Measurements from ENCODE around the gene MAN2A1. TPM values are rescaled to one million over a fixed set of nuclear protein-coding genes. Genes with fewer than 3 reads are reported as not detected.
A peak's percentile ranks its signal among the peaks of the same experiment; 100 is the strongest.

Gene MAN2A1
- polyA plus RNA-seq, 1 donor from 2014 or later: 21.5 TPM

DNA sequence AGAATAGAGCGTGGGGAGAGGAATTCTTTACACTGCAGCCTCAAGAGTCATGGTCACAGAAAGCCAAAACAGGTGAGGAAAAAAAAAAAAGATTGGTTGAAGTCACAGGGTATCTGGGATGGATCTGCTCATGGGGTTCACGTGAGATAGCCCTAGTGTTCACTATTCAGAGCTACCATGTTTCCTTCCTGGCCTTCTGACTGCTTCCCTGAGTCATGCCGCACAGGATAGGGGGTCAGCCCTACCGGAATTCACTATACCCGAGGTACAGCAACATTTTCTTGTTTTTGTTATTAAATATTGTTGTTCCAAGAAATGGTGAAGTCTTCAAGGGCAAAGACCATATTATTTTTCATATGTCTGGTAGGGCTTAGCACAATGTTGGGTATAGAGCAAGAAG is 21.5 kb upstream of the MAN2A1 start:
- Mint-ChIP-seq H3K27ac (no peak overlapping the region), H3K9me3 (no peaks in the 10 kb centered on the region), H3K4me1 (no peaks in the 10 kb centered on the region), H3K27me3 (peaks cover 14% of the 10 kb centered on the region), H3K36me3 (peaks cover 2% of the 10 kb centered on the region), H3K4me3 (no peak overlapping the region)

DNA sequence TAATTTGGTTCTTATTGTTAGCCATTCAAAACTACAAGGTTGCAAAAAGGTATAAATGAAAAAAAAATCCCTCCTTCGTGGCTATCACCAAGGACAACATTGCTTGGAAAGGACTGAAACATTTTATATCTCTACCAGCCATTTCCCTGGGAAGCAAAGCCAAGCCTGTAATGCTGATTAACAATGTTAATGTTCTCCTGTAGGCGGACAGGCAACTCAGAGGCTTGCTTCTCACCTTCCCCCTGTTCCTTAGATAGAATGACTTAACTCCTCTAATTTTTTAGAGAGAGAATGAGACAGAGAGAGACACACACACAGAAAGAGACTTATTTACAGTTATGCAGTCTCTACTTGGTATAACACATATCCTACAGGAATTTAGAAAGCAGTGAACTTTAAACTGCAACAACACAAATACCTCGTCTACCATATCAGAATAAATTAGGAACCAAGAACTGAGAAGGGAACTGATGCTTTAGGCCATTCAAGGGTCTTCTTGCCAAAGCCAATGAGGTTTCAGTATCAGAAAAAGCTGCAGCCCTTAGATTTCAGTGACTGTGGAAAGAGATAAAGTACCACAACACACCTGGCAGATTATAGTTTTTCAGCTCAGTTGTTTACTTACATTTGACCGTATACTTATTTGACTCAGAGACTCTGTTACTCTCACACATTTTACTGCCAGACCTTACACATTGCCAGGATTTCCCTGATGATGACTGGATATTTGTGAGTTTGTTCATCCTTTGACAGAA is 20.9 kb upstream of the MAN2A1 start:
- Mint-ChIP-seq H3K36me3 (peaks cover 2% of the 10 kb centered on the region), H3K27me3 (peaks cover 17% of the 10 kb centered on the region)

DNA sequence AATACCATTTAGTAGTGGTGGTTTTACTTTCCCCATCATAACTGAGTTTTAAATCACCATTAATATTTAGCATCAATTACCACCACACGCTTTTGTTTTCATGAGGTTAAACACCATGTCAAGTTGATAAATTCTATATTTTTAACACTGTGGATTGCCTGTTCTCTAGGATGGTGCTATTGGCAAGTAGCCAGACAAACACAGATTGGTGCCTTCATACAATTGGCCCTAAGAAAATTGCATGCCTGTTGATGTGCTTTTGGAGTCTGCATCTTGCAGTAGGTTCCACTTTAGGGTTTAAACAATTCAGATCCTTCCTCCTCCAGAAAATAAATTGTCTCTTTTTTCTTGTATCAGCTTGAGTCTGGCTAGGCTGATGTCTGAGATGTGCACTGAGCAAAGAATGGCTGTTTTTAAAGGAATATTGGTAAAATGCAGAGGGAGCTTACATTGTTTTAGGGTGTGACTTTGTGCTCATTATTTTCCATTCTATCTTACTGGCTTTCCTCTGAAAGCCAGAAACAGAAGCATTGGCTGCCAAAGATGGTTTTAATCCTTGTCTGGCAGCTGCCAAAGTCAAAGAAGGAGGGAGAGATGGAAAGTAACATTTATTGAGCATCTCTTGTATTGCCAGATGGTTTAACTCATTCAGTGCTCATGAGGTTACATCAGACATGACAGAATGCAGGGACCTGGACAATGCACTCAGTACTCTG is 19.6 kb upstream of the MAN2A1 start:
- Mint-ChIP-seq H3K27ac (no peak overlapping the region), H3K4me3 (no peak overlapping the region), H3K9me3 (no peaks in the 10 kb centered on the region), H3K36me3 (peaks cover 2% of the 10 kb centered on the region), H3K27me3 (peaks cover 20% of the 10 kb centered on the region), H3K4me1 (no peaks in the 10 kb centered on the region)

More for the DNA sequence above, 20.9 kb upstream of the MAN2A1 start:
- Mint-ChIP-seq H3K27ac (no peak overlapping the region), H3K4me3 (no peak overlapping the region), H3K4me1 (no peaks in the 10 kb centered on the region), H3K9me3 (no peaks in the 10 kb centered on the region)

DNA sequence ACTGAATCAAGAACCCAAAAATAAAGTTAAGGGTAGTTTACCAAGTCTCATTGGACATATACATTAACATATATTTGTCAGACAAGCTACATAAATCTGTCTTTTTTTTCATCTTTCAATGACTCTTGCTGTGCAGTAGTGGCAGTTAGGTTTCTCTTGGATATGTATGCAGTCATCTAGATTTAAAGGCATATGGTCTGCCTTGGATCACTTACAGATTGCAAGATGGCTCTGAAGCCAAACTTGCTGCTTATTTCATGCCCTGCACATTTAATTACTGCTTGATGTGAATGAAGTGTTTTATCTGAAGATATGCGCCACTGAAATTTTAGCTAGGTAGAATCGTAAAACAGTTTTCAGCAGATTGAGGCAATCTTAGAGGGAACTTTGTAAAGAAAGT is 18.6 kb upstream of the MAN2A1 start:
- H3K9me3 Mint-ChIP-seq: no peaks in the 10 kb centered on the region
- peaks cover 4% of the 10 kb centered on the region for H3K36me3 Mint-ChIP-seq
- peaks cover 26% of the 10 kb centered on the region for H3K27me3 Mint-ChIP-seq
- no peaks in the 10 kb centered on the region for H3K4me1 Mint-ChIP-seq
- H3K4me3 Mint-ChIP-seq: no peak overlapping the region
- no peak overlapping the region for H3K27ac Mint-ChIP-seq

DNA sequence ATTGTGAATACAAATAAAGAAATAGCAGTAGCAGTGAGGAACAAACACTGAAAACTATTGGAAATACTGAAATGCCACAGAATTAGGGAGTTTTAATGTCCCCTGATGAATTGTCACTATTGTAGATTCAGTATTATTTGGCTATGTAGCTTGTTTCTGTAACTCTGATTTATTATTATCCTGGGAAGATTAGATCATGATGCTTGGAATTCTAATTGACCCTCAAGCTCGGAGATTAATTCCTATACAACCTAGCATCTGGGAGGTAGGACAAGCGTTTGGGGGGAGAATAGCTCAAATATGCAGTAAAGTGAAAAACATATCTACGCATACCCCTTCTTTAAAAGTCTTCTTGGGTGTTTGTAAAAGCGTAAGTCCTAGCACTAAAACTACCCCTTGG is 15.1 kb upstream of the MAN2A1 start:
- no peak overlapping the region for H3K27ac Mint-ChIP-seq
- H3K36me3 Mint-ChIP-seq: peaks cover 4% of the 10 kb centered on the region
- no peaks in the 10 kb centered on the region for H3K4me1 Mint-ChIP-seq
- no peaks in the 10 kb centered on the region for H3K9me3 Mint-ChIP-seq
- H3K27me3 Mint-ChIP-seq: peaks cover 30% of the 10 kb centered on the region
- H3K4me3 Mint-ChIP-seq: no peak overlapping the region

DNA sequence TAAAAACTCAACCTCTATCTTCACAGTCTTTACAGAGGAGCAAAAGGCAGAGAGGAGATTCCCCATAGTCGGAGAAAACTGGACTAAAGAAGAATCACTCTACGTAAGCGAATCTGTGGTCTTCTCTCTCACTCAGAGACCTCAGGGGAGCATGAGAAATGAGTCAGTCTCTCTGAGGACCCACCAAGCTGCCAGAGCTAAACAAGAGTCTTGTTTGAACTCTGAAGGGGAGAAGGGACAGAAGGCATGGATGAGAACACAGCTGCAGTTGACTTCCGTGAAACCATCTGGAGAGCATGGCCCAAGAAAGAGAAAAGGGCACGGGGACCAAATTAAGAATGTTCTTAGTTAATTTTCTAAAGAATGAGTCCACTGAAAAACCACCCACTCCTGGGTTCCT is 12.8 kb upstream of the MAN2A1 start:
- no peak overlapping the region for H3K4me3 Mint-ChIP-seq
- no peak overlapping the region for H3K27ac Mint-ChIP-seq
- no peaks in the 10 kb centered on the region for H3K9me3 Mint-ChIP-seq
- H3K36me3 Mint-ChIP-seq: peaks cover 4% of the 10 kb centered on the region
- peaks cover 23% of the 10 kb centered on the region for H3K27me3 Mint-ChIP-seq
- no peaks in the 10 kb centered on the region for H3K4me1 Mint-ChIP-seq

DNA sequence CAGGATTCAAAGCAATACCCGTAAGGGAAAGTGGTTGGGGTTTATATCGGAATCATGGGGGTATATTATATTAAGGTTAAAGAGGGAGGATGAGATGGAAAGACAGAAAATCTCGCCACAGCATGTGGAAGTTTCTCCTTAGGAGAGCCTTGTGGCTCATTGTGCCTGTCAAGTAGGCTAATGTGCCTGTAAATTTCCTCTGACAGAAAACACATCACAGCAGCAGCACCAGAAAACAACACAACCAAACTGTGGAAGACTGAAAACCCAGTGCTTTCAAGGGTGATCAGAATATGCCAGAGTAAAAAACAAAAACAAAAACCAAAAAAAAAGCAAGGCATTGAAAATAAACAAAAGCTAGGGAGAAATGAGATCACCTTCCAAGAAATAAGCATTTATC is 11.3 kb upstream of the MAN2A1 start:
- Mint-ChIP-seq H3K36me3 (peaks cover 1% of the 10 kb centered on the region), H3K4me3 (no peak overlapping the region), H3K4me1 (no peaks in the 10 kb centered on the region), H3K27me3 (peaks cover 22% of the 10 kb centered on the region), H3K27ac (no peak overlapping the region), H3K9me3 (no peaks in the 10 kb centered on the region)

DNA sequence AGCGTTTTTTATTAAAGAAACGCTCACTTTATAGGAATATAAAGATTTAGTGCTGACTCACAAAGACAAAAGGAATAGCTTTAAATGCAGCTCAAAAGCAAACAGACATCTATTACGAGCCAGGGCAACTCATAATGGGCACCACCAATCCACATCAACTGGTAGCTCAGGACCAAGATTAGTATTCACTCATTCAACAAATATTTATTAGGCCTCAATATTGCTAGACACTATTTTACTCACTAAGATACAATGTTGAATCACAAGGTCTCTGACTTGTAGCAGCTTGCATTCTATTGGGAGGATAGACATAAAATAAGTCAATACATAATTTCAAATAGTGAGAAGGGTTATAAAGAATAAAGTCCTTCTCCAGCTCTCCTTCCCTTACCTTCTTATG is 8.0 kb upstream of the MAN2A1 start:
- Mint-ChIP-seq H3K27ac (no peak overlapping the region), H3K9me3 (no peaks in the 10 kb centered on the region), H3K4me1 (no peaks in the 10 kb centered on the region), H3K4me3 (no peak overlapping the region), H3K36me3 (no peaks in the 10 kb centered on the region), H3K27me3 (peaks cover 3% of the 10 kb centered on the region)

DNA sequence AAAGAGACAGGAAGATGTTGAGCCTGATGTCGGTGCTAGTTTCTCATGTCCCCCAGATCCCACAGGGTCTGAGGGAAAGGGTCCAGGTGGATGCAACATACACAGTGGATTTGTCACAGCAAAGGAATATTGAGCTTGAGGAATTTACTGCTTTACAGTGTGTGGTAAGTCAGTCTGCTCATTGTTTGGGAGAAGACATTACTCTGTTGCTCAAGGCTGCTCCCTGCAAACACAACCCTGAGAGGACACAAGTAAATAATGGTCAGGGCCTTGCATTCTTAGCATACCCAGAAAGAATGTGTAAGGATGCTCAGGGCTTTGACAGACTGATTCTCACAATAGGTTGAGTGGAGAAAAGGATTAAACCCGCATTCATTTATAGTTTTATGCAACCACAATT is 7.3 kb upstream of the MAN2A1 start:
- no peaks in the 10 kb centered on the region for H3K4me1 Mint-ChIP-seq

DNA sequence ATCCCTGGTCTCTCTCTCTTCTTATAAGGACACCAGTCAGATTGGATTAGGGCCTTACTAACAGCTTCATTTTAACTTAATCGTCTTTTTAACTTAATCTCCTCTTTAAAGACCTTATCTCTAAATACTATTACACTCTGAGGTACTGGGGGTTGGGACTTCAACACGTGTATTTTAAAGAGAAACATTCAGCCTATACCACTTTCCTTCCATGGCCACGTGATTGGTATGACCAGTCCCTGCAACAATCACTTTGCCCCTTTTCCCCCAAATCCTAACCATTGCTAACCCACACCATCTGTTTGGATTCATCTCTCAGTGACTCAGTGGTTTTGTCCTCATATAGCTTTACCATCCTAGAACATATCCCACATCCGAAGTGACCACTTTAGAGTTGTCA is 3.8 kb upstream of the MAN2A1 start:
- H3K36me3 Mint-ChIP-seq: no peaks in the 10 kb centered on the region
- no peak overlapping the region for H3K27ac Mint-ChIP-seq
- peaks cover under 1 to 2% (median under 1%) of the 10 kb centered on the region in 3 donors for H3K4me1 Mint-ChIP-seq
- H3K4me3 Mint-ChIP-seq: no peak overlapping the region
- H3K9me3 Mint-ChIP-seq: peaks cover 0 to 5% (median 3%) of the 10 kb centered on the region in 3 donors
- H3K27me3 Mint-ChIP-seq: no peaks in the 10 kb centered on the region

More for the DNA sequence above, 7.3 kb upstream of the MAN2A1 start:
- no peaks in the 10 kb centered on the region for H3K9me3 Mint-ChIP-seq
- no peak overlapping the region for H3K27ac Mint-ChIP-seq
- H3K27me3 Mint-ChIP-seq: peaks cover 2% of the 10 kb centered on the region
- H3K4me3 Mint-ChIP-seq: no peak overlapping the region
- H3K36me3 Mint-ChIP-seq: no peaks in the 10 kb centered on the region

DNA sequence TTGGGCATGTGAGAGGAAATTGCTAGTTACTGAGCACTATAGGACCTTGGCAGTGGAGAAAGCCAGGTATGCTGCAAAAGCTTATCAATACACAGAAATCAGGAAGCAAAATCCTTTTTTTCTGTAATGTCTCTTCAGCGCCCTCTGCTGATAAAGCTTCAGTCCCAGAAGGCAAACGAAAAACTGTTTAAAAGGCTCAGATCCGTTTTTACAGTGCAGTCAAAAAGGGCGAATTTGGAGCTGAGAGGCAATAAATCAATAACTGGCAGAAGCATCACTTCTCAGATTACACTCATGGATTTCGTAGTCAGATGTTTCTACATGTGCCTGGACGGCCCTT is 1.1 kb upstream of the MAN2A1 start:
- Mint-ChIP-seq H3K36me3 (no peaks in the 10 kb centered on the region), H3K27ac (peak overlapping the region; percentile 84 to 96 (median 94)), H3K4me1 (peaks cover 24 to 26% (median 25%) of the 10 kb centered on the region in 3 donors), H3K27me3 (no peaks in the 10 kb centered on the region), H3K9me3 (peaks cover 0 to 5% (median 3%) of the 10 kb centered on the region in 3 donors), H3K4me3 (peak overlapping the region; percentile 92 to 96 (median 94))

DNA sequence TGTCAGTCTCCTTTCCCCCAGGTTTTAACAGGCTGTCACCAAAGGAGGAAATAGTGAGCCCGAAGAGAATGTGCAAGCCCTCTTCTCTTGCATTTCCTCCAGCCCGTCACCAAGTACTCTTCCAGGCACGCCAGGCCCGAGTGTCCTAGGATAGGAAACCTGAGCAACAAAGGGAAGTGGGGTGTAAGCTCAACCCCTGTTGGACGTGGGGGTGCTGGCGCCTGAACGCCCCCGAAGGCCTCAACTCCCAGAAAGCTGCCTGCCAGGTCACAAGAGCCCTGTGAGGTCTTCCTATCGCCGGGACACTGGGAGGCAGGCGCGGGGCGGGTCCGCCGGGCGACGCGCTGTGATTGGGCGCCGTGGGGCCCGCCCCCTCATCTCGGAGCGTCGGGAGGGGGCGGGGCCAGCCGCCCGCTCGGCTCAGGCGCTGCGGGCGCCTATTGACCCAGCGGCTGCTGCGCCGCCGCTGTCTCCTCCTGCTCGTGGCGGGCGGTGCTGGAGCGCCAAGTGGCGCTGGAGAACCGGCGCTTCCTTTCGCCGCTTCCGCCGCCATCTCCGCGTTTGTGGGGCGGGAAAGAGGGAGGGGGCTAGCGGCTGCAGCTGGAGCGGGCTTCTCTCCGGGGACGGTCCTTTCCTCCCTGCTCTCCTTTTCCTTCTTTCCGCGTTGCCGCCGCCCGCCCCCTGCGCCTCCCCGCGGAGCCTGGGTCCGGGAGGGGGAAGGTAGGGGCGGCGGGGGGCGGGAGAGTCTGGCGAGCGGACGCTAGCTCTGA is 572 bp upstream of the MAN2A1 start:
- Mint-ChIP-seq H3K27ac (peak overlapping the region; percentile 84 to 96 (median 94)), H3K27me3 (no peaks in the 10 kb centered on the region), H3K4me3 (peak overlapping the region; percentile 92 to 96 (median 94)), H3K36me3 (no peaks in the 10 kb centered on the region), H3K9me3 (peaks cover 0 to 5% (median 3%) of the 10 kb centered on the region in 3 donors), H3K4me1 (peaks cover 30 to 32% (median 30%) of the 10 kb centered on the region in 3 donors)

DNA sequence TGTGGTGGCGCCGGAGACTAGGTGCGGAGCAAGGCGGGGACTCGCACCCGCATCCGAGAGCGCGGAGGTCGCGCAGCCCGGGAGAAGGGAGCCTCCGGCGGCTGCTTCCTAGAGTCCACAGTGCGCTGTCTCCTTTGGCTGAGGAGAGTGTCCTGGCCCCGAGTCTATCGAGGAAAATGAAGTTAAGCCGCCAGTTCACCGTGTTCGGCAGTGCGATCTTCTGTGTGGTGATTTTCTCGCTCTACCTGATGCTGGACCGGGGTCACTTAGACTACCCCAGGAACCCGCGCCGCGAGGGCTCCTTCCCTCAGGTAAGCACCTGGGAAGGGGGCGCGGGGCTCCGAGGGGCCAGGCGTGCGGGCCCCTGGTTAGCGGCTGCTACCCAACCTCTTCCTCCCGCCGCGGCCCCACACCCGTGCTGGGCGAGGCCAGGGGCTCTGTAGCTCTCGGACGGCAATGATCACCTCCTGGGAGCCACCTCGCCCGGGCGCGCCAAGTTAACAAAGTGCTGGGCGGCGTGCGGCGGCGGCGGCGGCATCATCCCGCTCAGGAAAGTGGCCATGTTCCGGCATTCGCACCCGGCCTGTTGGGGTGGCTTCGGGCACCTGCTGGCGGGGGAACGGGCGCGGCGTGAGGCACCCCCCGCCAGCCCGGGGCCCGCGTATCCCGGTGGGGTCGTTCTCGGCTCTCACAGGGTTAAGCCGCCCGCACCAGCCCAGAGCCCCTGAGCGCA is 681 bp downstream of the MAN2A1 start:
- H3K27me3 Mint-ChIP-seq: no peaks in the 10 kb centered on the region
- H3K27ac Mint-ChIP-seq: peak overlapping the region; percentile 84 to 96 (median 94)
- no peaks in the 10 kb centered on the region for H3K36me3 Mint-ChIP-seq
- peaks cover 41 to 43% (median 43%) of the 10 kb centered on the region in 3 donors for H3K4me1 Mint-ChIP-seq
- peaks cover 0 to 5% (median 3%) of the 10 kb centered on the region in 3 donors for H3K9me3 Mint-ChIP-seq
- H3K4me3 Mint-ChIP-seq: peak overlapping the region; percentile 92 to 96 (median 94)

DNA sequence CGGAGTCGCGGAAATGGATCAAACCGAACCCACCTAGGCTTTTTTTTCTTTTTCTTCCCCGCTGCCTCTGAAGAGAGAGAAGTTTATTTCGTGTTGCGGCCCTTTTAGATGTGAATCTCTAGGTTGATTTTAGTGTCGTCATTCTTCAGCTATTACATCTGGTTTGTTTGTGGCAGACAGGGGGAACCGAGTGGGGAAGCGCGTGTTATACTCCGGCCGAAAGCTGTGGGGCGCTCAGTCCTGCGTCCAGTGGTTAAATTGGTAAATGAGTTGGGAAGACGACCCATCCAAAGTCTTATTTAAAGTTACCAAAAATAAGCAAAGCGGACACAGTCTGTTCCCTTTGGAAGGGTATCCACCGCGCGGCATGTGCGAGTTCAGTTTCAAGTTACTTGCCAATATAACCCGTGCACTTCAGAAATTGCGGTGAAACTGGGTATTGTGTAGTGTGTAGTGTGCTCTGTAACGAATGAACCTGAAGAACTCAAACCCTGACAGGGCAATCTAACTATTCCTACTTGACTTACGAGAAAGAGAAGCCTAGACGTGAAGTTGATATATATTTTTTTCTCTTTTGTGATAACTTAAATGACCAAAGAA is 1.3 kb downstream of the MAN2A1 start:
- H3K36me3 Mint-ChIP-seq: peaks cover 3% of the 10 kb centered on the region
- H3K4me1 Mint-ChIP-seq: peaks cover 46 to 48% (median 47%) of the 10 kb centered on the region in 3 donors
- peak overlapping the region; percentile 82 to 96 (median 84) for H3K27ac Mint-ChIP-seq
- H3K9me3 Mint-ChIP-seq: peaks cover 0 to 5% (median 3%) of the 10 kb centered on the region in 3 donors
- no peaks in the 10 kb centered on the region for H3K27me3 Mint-ChIP-seq
- peak overlapping the region; percentile 92 to 96 (median 94) for H3K4me3 Mint-ChIP-seq

All from IgD-negative memory B cell (primary cell).